Neural cell (in vitro differentiated cells): ENCODE results near the gene MRPL10.

Source experiments
- CTCF ChIP-seq: fragments of 450-650 bp; IDR thresholded peaks from 2 replicates; pipeline ENCODE4 v1.5.1; 2014; ENCODE audit warnings: antibody characterized with exemption, mild to moderate bottlenecking, moderate library complexity; ENCODE audit not compliant: poor library complexity, severe bottlenecking
- EP300 ChIP-seq: fragments of 450-650 bp; conservative IDR thresholded peaks from 2 replicates; pipeline ENCODE4 v1.6.1; 2014; ENCODE audit warnings: antibody characterized with exemption, mild to moderate bottlenecking, moderate library complexity; ENCODE audit not compliant: poor library complexity, severe bottlenecking
- EZH2 ChIP-seq: fragments of 200-600, 300-800 bp; shearing (Covaris generic), sonication (generic); IDR thresholded peaks from 2 replicates; pipeline ENCODE4 v1.6.1; 2014; ENCODE audit warnings: antibody characterized with exemption, low read length, borderline replicate concordance, mild to moderate bottlenecking; ENCODE audit not compliant: insufficient read depth, poor library complexity, severe bottlenecking
- POLR2AphosphoS5 ChIP-seq: IDR thresholded peaks from 2 replicates; pipeline ENCODE4 v1.6.1; 2012
- RAD21 ChIP-seq: fragments of 450-650 bp; conservative IDR thresholded peaks from 2 replicates; pipeline ENCODE4 v1.6.1; 2014; ENCODE audit warnings: antibody characterized with exemption, mild to moderate bottlenecking, moderate library complexity
- REST ChIP-seq: IDR thresholded peaks from 2 replicates; pipeline ENCODE4 v1.6.1; 2012; ENCODE audit warnings: borderline replicate concordance

- TF ChIP-seq REST, result no peak
- TF ChIP-seq EZH2, result no peak
- TF ChIP-seq CTCF, result no peak
- TF ChIP-seq EP300, result no peak
- no peak for TF ChIP-seq POLR2AphosphoS5
- TF ChIP-seq RAD21, result no peak
These were observed 10.3 kb upstream of the MRPL10 start for GRCh38 chr17:47841488-47842291.
